ENCODE measurements around the gene UVRAG.
A peak's percentile ranks its signal among the peaks of the same experiment; 100 is the strongest.

UVRAG gene

DNA sequence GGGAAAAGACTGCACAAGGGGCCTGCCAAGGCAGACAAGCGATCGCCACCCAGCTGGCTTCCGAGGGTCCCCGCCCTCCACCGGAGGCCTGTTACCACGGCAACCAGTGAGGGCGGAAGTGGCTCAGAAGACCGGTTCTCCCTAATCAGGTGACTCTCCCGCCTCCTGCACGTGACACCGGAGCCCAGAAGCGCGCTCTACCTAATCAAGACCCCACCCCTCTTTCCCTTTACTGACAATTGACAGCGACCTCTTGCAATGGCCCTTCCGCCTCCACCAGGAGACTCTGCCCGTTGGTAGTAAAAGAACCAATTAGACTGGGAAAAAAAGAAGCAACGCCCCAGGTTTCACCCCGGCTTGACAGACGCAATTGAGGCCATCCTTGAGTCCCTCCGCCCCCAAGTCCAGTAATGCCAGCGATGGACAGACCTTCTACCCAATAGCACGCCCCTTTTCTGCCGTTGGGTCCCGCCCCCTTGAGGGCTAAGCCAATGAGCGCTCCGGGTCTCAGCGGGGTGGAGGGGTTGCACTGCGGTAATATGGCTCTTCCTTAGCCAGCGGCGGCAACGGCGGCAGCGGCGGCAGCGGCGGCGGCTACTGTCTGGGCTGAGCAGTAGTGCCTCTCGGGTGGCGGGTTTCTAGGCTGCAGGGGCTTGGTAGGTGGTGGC is at the start of gene UVRAG:
Gene UVRAG, plus strand, starts transcription at position 534 of the 668 bp plus-strand sequence. CDS start 198 bp downstream, outside the sequence.
- H3K4me1 ChIP-seq, result peaks cover 30% of the 10 kb centered on the region

DNA sequence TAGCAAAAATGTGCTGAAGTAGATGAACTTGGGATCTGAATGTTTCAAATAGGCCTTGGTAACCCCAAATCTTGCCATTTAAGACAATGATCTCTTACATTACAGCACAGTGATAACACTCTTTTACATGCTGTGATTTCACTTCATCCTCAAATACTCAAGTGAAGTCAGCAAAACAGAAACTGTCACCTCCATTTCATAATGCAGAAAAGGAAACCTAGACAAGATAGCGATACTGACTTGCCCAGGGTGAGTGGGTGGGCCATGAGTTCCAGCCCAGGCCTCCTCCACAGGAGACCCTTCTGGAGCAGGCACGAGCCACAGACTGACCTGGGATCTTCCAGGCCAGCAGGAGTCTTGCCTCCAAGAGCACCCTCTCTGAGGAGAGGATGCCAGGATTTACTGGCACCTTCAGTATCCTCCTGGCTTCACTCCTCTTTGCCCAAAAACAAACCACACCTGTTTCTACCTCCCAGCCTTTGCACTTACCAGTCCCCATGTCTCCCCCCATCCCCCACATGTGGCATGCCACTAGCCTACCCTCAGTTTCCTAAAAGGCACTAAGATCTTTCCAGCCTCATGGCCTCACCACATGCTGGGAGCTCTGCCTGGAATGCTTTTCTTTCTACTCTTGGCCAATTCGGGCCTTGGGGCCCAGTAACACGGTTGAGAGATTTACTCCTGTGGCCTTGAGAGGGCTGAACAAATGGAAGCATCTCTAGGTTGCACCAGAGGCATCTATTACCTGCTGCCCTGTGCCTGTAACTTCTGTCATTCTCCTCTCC is 48.4 kb upstream of the UVRAG start:
- TF ChIP-seq Cebpa-rat (IDR thresholded peaks at IDR 0.05), result no peak
- H3K9me3 ChIP-seq, result peaks cover 5% of the 10 kb centered on the region; the same call in 1 of the 2 replicates
- peaks cover 39% of the 10 kb centered on the region for H3K27me3 ChIP-seq
- no peaks in the 10 kb centered on the region for H4K20me1 ChIP-seq
- no peak overlapping the region for H3K4me3 ChIP-seq
- H3K4me2 ChIP-seq, result no peak overlapping the region
- H3K4me1 ChIP-seq, result peaks cover 13% of the 10 kb centered on the region
- no peak overlapping the region for H3K9ac ChIP-seq
- H3K36me3 ChIP-seq, result no peaks in the 10 kb centered on the region
- no peak overlapping the region for H3K27ac ChIP-seq

More for the DNA sequence above, at the start of gene UVRAG:
- no peak for TF ChIP-seq Cebpa-rat (IDR thresholded peaks at IDR 0.05)
- H3K36me3 ChIP-seq, result 0 out of 2 replicates have a peak, but pooled peaks cover under 1% of the 10 kb centered on the region
- peaks cover 13% of the 10 kb centered on the region for H4K20me1 ChIP-seq
- no peaks in the 10 kb centered on the region for H3K27me3 ChIP-seq
- H3K27ac ChIP-seq, result peak within 1 kb of the TSS; percentile 90
- peak within 1 kb of the TSS; percentile 98 for H3K4me2 ChIP-seq
- H3K9ac ChIP-seq, result peak within 1 kb of the TSS; percentile 92
- peak within 1 kb of the TSS; percentile 98 for H3K4me3 ChIP-seq
- H3K9me3 ChIP-seq, result no peaks in the 10 kb centered on the region

DNA sequence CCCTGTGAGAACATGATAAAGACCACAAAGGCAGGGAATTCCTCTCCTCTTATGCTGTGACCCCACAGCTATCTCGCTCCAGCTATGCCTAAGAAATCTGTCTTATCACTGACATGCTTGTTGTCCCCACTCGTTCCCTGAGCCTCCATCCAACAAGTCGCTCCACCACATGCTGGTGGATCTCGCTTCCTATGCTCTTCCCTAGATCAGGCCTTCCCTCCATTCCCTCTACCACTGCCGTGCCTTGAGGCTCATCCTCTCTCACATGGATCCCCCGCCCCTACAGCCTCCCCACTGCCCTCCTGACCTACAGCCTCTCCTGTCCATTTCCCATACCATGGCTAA is 47.8 kb upstream of the UVRAG start:
- H3K27ac ChIP-seq, result no peak overlapping the region
- H3K9ac ChIP-seq, result no peak overlapping the region
- peaks cover 5% of the 10 kb centered on the region; the same call in 1 of the 2 replicates for H3K9me3 ChIP-seq
- H3K27me3 ChIP-seq, result peaks cover 39% of the 10 kb centered on the region
- H3K4me1 ChIP-seq, result peaks cover 13% of the 10 kb centered on the region
- H3K36me3 ChIP-seq, result no peaks in the 10 kb centered on the region
- H3K4me3 ChIP-seq, result no peak overlapping the region
- no peak for TF ChIP-seq Cebpa-rat (IDR thresholded peaks at IDR 0.05)
- no peak overlapping the region for H3K4me2 ChIP-seq
- H4K20me1 ChIP-seq, result no peaks in the 10 kb centered on the region

- H3K9ac ChIP-seq, result no peak overlapping the region
- peaks cover 5% of the 10 kb centered on the region; the same call in 1 of the 2 replicates for H3K9me3 ChIP-seq
- H3K4me2 ChIP-seq, result peak overlapping the region; percentile 78
- no peaks in the 10 kb centered on the region for H4K20me1 ChIP-seq
- H3K27me3 ChIP-seq, result peaks cover 39% of the 10 kb centered on the region
- H3K4me1 ChIP-seq, result peaks cover 13% of the 10 kb centered on the region
- H3K4me3 ChIP-seq, result peak overlapping the region; percentile 59; the same call in 1 of the 2 replicates
- no peak for TF ChIP-seq Cebpa-rat (IDR thresholded peaks at IDR 0.05)
- no peaks in the 10 kb centered on the region for H3K36me3 ChIP-seq
- no peak overlapping the region for H3K27ac ChIP-seq
Observed at GRCh38 chr11:75767793-75768111, 47.3 kb upstream of the UVRAG start.

DNA sequence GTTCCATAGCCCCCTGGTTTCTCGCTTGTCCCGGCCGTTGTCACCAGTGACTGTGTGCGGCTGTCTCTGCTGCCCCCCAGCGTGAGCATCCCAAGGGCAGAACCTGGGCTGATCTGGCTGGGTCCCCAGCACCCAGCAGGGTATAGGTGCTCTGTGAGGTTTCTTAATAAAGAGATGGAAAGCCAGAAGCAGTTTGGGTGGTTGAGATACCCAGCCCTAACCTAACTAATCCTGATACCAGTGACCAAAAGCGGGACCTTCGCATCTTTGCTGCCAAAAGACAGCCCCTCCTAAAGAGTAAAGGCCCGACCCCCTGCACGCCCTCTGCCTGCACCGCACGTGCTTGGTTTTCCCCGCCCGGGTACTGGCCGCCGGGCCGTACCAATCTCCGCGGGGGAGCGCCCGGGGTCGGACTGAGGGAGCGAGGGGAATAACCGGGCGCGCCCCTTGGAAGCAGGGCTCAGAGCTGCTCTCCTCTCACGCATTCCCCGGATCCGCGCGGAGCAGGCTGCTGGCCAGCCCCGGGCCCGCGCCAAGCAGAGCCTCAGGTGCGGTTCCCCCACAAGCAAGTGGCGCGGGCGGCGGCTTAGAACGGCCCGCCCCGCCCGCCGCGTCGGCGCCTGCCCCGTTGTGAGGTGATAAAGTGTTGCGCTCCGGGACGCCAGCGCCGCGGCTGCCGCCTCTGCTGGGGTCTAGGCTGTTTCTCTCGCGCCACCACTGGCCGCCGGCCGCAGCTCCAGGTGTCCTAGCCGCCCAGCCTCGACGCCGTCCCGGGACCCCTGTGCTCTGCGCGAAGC is 46.7 kb upstream of the UVRAG start, which contains the start of gene DGAT2:
Gene DGAT2, plus strand, starts transcription at position 667 of the 797 bp plus-strand sequence. CDS start 214 bp downstream, outside the sequence.
- Histone ChIP-seq H3K36me3 (no peaks in the 10 kb centered on the region), H3K27me3 (peaks cover 39% of the 10 kb centered on the region), H3K9me3 (peaks cover 5% of the 10 kb centered on the region; the same call in 1 of the 2 replicates), H3K4me3 (peak within 1 kb of the TSS; percentile 59), H3K9ac (peak within 1 kb of the TSS; percentile 78), H3K4me1 (peaks cover 13% of the 10 kb centered on the region), H4K20me1 (no peaks in the 10 kb centered on the region), H3K27ac (peak within 1 kb of the TSS; percentile 83), H3K4me2 (peak within 1 kb of the TSS; percentile 78)
- no peak for TF ChIP-seq Cebpa-rat (IDR thresholded peaks at IDR 0.05)

DNA sequence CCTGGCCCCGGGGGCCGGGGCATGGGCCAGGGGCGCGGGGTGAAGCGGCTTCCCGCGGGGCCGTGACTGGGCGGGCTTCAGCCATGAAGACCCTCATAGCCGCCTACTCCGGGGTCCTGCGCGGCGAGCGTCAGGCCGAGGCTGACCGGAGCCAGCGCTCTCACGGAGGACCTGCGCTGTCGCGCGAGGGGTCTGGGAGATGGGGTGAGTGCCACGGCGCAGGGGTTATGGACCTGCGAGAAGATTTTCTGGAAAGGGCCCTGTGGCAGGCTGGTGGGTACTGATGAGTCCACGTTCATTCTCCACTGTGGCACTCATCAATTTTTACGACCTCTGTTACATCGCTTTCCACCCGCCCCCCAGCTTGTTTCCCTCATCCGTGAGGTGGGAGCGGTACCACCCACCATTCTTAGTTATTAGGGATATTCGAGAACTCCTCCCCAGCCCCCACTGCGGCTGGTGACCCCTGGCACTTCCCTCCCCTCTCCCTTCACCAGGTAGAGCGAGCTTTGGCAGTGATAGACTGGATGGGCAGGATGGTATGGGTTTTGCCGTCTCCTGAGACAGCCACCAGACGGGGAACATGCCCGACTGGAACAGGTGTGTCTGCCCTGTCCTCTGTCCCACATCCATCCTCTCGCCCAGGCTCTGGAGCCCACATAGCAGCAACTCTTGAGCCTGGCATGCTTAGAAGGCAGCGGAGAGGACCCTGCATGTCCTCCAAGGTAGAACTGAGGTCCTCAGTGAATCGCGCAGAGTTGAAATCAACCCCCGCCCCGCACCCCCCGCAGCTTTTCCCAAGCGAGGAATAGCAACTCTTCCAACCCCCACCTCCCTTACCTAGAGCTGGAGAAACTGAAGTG is 45.9 kb upstream of the UVRAG start:
- Histone ChIP-seq H3K9ac (peak overlapping the region; percentile 78; the same call in 1 of the 2 replicates), H3K9me3 (peaks cover 5% of the 10 kb centered on the region; the same call in 1 of the 2 replicates), H3K4me1 (peaks cover 13% of the 10 kb centered on the region), H3K27ac (peak overlapping the region; percentile 83; the same call in 1 of the 2 replicates), H3K4me2 (peak overlapping the region; percentile 78), H3K27me3 (peaks cover 39% of the 10 kb centered on the region), H3K36me3 (no peaks in the 10 kb centered on the region), H4K20me1 (no peaks in the 10 kb centered on the region), H3K4me3 (peak overlapping the region; percentile 59)
- no peak for TF ChIP-seq Cebpa-rat (IDR thresholded peaks at IDR 0.05)

DNA sequence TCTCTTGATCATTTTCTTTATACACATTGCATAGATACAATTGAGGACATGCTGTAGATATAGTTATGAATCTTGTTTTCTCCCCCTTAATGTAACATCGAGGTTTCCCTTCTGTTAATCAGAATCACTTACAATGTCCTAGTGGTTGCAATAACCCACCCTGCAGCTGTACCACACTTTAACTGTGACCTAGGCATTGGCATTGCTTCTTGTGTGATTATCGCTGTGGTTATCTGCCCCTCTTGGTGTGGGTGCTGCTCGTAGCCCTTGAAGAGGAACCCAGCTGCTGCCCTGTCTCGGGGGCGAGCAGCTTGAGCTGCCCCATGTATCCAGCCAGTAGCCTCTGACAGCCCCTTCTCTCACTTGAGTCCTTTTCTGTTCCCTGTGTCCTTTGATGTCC is 44.9 kb upstream of the UVRAG start:
- Histone ChIP-seq H3K4me2 (no peak overlapping the region), H3K27me3 (peaks cover 39% of the 10 kb centered on the region), H3K4me1 (peaks cover 13% of the 10 kb centered on the region)

DNA sequence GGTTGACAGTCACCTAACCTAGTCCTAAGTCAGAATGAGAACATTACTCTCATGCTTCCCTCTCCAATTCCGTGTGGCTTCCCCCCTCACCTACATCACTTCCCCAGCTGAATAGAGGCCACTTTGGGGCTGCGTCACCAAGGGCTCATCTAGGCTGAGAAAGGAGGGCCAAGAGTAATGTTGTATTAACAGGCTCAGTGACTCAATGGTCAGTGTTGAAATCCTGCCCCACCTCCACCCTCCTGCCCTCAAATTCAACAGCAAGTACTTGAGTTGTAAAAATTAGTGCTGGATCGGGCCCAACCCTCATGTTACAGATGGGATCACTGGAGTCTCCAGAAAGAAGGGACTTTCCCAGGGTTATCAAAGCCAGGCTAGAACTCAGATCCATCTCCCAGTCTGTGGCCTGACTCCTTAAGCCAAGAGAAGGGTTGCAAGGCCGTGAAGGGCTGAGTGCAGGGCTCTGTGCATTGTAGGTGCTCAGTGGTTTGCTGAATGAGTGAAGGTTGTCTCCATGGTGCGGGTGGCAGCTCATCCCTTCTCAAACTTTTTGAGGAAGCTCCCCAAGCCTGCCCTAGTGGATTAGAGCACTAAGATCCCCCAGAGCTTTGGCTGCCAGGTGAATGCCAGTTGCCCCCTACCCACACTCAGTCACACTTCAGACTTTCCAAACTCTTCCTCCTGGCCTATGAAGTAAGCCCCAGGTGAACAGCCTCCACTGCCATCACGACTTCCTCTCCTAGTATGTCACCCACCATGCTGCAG is 43.2 kb upstream of the UVRAG start:
- Histone ChIP-seq H3K27ac (no peak overlapping the region), H4K20me1 (no peaks in the 10 kb centered on the region), H3K4me1 (peaks cover 13% of the 10 kb centered on the region), H3K4me3 (no peak overlapping the region), H3K27me3 (peaks cover 39% of the 10 kb centered on the region), H3K9ac (no peak overlapping the region), H3K4me2 (no peak overlapping the region), H3K36me3 (no peaks in the 10 kb centered on the region), H3K9me3 (peaks cover 5% of the 10 kb centered on the region; the same call in 1 of the 2 replicates)
- TF ChIP-seq Cebpa-rat (IDR thresholded peaks at IDR 0.05), result no peak

More for the DNA sequence above, 44.9 kb upstream of the UVRAG start:
- H3K36me3 ChIP-seq, result no peaks in the 10 kb centered on the region
- no peaks in the 10 kb centered on the region for H4K20me1 ChIP-seq
- no peak overlapping the region for H3K27ac ChIP-seq
- no peak overlapping the region for H3K4me3 ChIP-seq
- peaks cover 5% of the 10 kb centered on the region; the same call in 1 of the 2 replicates for H3K9me3 ChIP-seq
- TF ChIP-seq Cebpa-rat (IDR thresholded peaks at IDR 0.05), result no peak
- no peak overlapping the region for H3K9ac ChIP-seq

Measured in BLaER1 (cell line).